HepG2 (cell line): ENCODE data around the gene ZDBF2. TPM values are rescaled to one million over a fixed set of nuclear protein-coding genes. Genes with fewer than 3 reads are reported as not detected.
A peak's percentile ranks its signal among the peaks of the same experiment; 100 is the strongest.

Source experiments
- ATRX ChIP-seq: sonication (generic); formaldehyde crosslinking; IDR thresholded peaks from 2 replicates; pipeline ENCODE4 v1.4.0; 2020; ENCODE audit warnings: missing genetic modification reagents, borderline replicate concordance
- CEBPB ChIP-seq: IDR thresholded peaks from 2 replicates; pipeline ENCODE4 v1.6.1; 2011; ENCODE audit warnings: low read depth, low read length, improper control_type of control experiment, borderline replicate concordance
- CREB1 ChIP-seq, 2 experiments: fragments of 450-650 bp in 1 of 2; IDR thresholded peaks; 2 replicates each; pipeline ENCODE4 v1.6.1; 2016 to 2017; ENCODE audit warnings: control low read depth in 1 of 2, mild to moderate bottlenecking in 1 of 2, missing compliant biosample characterization in 1 of 2, missing genetic modification characterization in 1 of 2
- CSRNP1 ChIP-seq: sonication (generic); formaldehyde crosslinking; IDR thresholded peaks from 2 replicates; pipeline ENCODE4 v1.8.1; 2023; ENCODE audit warnings: mild to moderate bottlenecking, missing genetic modification reagents
- GZF1 ChIP-seq: sonication (generic); formaldehyde crosslinking; IDR thresholded peaks from 2 replicates; pipeline ENCODE4 v1.5.1; 2020; ENCODE audit warnings: mild to moderate bottlenecking, missing genetic modification reagents
- HINFP ChIP-seq: sonication (generic); formaldehyde crosslinking; IDR thresholded peaks from 2 replicates; pipeline ENCODE4 v1.4.0; 2020; ENCODE audit warnings: low read depth, mild to moderate bottlenecking, missing genetic modification reagents
- HMG20A ChIP-seq: IDR thresholded peaks from 2 replicates; pipeline ENCODE4 v1.6.1; 2016; ENCODE audit warnings: borderline replicate concordance
- MEF2D ChIP-seq: sonication (generic); formaldehyde crosslinking; IDR thresholded peaks from 2 replicates; pipeline ENCODE4 v1.5.1; 2020; ENCODE audit warnings: mild to moderate bottlenecking, missing genetic modification reagents
- MXD3 ChIP-seq: IDR thresholded peaks from 2 replicates; pipeline ENCODE4 v1.6.1; 2016; ENCODE audit warnings: mild to moderate bottlenecking, missing biosample characterization, missing genetic modification reagents
- NONO ChIP-seq, 2 experiments: fragments of 450-650 bp in 1 of 2; sonication (generic) in 1 of 2; formaldehyde crosslinking in 1 of 2; IDR thresholded peaks in 1 of 2; conservative IDR thresholded peaks in 1 of 2; 2 replicates each; pipeline versions ENCODE4 v1.6.1 to v1.8.0; 2017 to 2022; ENCODE audit warnings: mild to moderate bottlenecking in 1 of 2, missing genetic modification reagents in 1 of 2, moderate library complexity in 1 of 2
- NRL ChIP-seq: sonication (generic); formaldehyde crosslinking; IDR thresholded peaks from 2 replicates; pipeline ENCODE4 v1.5.0; 2020; ENCODE audit warnings: missing genetic modification reagents, mild to moderate bottlenecking, moderate library complexity, borderline replicate concordance
- REXO4 ChIP-seq: sonication (generic); formaldehyde crosslinking; IDR thresholded peaks from 2 replicates; pipeline ENCODE4 v1.8.0; 2022; ENCODE audit warnings: missing genetic modification reagents, mild to moderate bottlenecking, borderline replicate concordance
- ZBTB21 ChIP-seq: sonication (generic); formaldehyde crosslinking; IDR thresholded peaks from 2 replicates; pipeline ENCODE4 v1.4.0; 2020; ENCODE audit warnings: missing genetic modification reagents
- ZNF414 ChIP-seq: sonication (generic); formaldehyde crosslinking; IDR thresholded peaks from 2 replicates; pipeline ENCODE4 v1.5.0; 2020; ENCODE audit warnings: missing genetic modification reagents
- ZNF543 ChIP-seq: sonication (generic); formaldehyde crosslinking; IDR thresholded peaks from 2 replicates; pipeline ENCODE4 v1.4.0; 2020; ENCODE audit warnings: mild to moderate bottlenecking, missing genetic modification reagents
- ZSCAN5A ChIP-seq: sonication (generic); formaldehyde crosslinking; IDR thresholded peaks from 2 replicates; pipeline ENCODE4 v1.8.0; 2022; ENCODE audit warnings: mild to moderate bottlenecking, missing genetic modification reagents, borderline replicate concordance
- polyA plus RNA-seq, 8 experiments: library from polyadenylated mRNA; depleted of rRNA in 3 of 8; stranded (reverse) in 7 of 8; unstranded in 1 of 8; fragments of >200 nt; fragmentation: Illumina TruSeq in 4 of 8; extraction: Trizol in 4 of 8; gene quantifications; 2 replicates each; pipeline versions ENCODE4 v1.2.1 to v1.2.3, GENCODE V29; 2011 to 2016; ENCODE audit warnings: low read depth in 4 of 8, missing spikeins in 1 of 8, mixed read lengths in 1 of 8; ENCODE audit not compliant: insufficient read depth in 1 of 8
- total RNA-seq, 5 experiments: library from RNA; depleted of rRNA; stranded (reverse); fragments of >200 nt; fragmentation: Illumina TruSeq; extraction: Trizol; gene quantifications; 2 replicates each; pipeline ENCODE4 v1.2.3, GENCODE V29; 2016; ENCODE audit warnings: low read depth in 1 of 5
- TF ChIP-seq, protein P1 (sequence below): sonication (generic); formaldehyde crosslinking; IDR thresholded peaks from 2 replicates; pipeline ENCODE4 v1.4.0; 2020; ENCODE audit warnings: mild to moderate bottlenecking, missing genetic modification reagents
- TF ChIP-seq, protein P2 (sequence below): IDR thresholded peaks from 2 replicates; pipeline ENCODE4 v1.6.1; 2018; ENCODE audit warnings: missing genetic modification reagents, mild to moderate bottlenecking, missing compliant biosample characterization

ZDBF2 gene
- total and polyA plus RNA-seq, 2 of the 13 experiments (the other 11 are each of a cell fraction or from before 2014, with no cell fraction given): 1.5 to 2.0 TPM

DNA sequence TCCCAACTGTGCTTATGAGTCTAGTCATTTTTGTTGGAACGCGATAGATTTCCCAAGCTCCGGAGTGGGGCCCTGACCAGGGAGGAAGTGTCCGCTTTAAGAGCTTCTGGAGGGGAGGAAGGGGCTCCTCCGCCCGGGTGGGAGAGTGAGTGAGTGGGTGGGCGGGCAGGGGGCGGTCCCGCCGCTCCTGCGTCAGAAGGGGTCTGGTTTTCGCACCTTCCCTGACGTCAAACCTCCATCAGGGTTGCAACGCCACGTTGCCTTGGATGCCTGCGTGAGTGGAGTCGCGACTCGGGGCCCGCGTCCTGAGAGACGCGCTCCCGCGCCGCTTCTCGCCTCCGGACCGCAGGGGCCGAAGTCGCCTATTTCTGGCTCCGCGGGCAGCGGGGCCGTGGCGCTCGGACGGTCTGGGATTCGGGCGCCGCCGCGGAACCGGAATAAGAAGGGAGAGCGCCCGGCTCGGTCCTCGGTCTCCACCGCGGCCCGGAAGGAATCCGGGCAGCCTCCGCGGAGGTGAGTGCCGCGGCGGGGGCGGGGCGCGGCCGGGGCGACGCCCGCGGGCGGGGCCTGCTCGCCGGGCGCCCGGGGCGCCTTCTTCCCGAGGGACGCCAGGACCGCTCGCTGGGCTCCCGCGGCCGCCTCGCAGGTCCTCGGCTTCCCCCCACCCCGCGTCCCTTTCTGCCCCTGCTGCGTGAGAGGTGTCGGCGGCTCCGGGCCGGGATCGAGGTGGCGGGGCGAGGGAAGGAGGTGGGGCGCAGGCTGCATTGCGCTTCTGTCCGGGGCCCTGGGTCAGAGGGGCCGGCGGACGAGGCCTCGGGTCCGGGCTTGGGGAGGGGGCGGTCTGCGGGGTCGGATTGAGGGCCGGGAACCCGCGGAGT, at the start of gene ZDBF2 (continued):
- 0 out of 2 replicates have a peak, but pooled peaks have one; percentile 38 for TF ChIP-seq ZNF543
- TF ChIP-seq ZSCAN5A (CRISPR knock-in tag): no peak
- TF ChIP-seq, protein P1, sequence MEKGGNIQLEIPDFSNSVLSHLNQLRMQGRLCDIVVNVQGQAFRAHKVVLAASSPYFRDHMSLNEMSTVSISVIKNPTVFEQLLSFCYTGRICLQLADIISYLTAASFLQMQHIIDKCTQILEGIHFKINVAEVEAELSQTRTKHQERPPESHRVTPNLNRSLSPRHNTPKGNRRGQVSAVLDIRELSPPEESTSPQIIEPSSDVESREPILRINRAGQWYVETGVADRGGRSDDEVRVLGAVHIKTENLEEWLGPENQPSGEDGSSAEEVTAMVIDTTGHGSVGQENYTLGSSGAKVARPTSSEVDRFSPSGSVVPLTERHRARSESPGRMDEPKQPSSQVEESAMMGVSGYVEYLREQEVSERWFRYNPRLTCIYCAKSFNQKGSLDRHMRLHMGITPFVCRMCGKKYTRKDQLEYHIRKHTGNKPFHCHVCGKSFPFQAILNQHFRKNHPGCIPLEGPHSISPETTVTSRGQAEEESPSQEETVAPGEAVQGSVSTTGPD (CRISPR knock-in tag): 0 out of 2 replicates have a peak, but pooled peaks have one; percentile 10
- peak; percentile 63; the same call in 1 of the 2 replicates for TF ChIP-seq NRL (CRISPR knock-in tag)
- TF ChIP-seq NONO (IDR thresholded peaks at IDR 0.05): no peak
- TF ChIP-seq NONO (CRISPR knock-in tag; conservative IDR thresholded peaks at IDR 0.05): peak; percentile 46; the same call in 1 of the 2 replicates
- TF ChIP-seq ZBTB21 (CRISPR knock-in tag): peak; percentile 79
- TF ChIP-seq MEF2D (CRISPR knock-in tag): 0 out of 2 replicates have a peak, but pooled peaks have one; percentile 39
- no peak for TF ChIP-seq HMG20A
- 0 out of 2 replicates have a peak, but pooled peaks have one; percentile 41 for TF ChIP-seq CSRNP1 (CRISPR knock-in tag)
- TF ChIP-seq ATRX (CRISPR knock-in tag): no peak
- no peak for TF ChIP-seq CREB1 (IDR thresholded peaks at IDR 0.05)
- peak; percentile 62 for TF ChIP-seq CREB1 (CRISPR knock-in tag; IDR thresholded peaks at IDR 0.05)
- TF ChIP-seq, protein P2, sequence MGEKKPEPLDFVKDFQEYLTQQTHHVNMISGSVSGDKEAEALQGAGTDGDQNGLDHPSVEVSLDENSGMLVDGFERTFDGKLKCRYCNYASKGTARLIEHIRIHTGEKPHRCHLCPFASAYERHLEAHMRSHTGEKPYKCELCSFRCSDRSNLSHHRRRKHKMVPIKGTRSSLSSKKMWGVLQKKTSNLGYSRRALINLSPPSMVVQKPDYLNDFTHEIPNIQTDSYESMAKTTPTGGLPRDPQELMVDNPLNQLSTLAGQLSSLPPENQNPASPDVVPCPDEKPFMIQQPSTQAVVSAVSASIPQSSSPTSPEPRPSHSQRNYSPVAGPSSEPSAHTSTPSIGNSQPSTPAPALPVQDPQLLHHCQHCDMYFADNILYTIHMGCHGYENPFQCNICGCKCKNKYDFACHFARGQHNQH: peak; percentile 10; the same call in 1 of the 2 replicates
- no peak for TF ChIP-seq REXO4 (CRISPR knock-in tag)
- no peak; the same call in 1 of the 2 replicates for TF ChIP-seq GZF1
- TF ChIP-seq CEBPB: no peak
- no peak for TF ChIP-seq HINFP (CRISPR knock-in tag)
- 0 out of 2 replicates have a peak, but pooled peaks have one; percentile 67 for TF ChIP-seq ZNF414
- 0 out of 2 replicates have a peak, but pooled peaks have one; percentile 23 for TF ChIP-seq MXD3 (CRISPR knock-in tag)
